ENCODE measurements around the gene NBPF11.
"Not testable (repeated sequence)": the region's sequence is repeated elsewhere in the genome, so short reads cannot be mapped to it uniquely, and the experiment has no call there.

Gene NBPF11, protein sequence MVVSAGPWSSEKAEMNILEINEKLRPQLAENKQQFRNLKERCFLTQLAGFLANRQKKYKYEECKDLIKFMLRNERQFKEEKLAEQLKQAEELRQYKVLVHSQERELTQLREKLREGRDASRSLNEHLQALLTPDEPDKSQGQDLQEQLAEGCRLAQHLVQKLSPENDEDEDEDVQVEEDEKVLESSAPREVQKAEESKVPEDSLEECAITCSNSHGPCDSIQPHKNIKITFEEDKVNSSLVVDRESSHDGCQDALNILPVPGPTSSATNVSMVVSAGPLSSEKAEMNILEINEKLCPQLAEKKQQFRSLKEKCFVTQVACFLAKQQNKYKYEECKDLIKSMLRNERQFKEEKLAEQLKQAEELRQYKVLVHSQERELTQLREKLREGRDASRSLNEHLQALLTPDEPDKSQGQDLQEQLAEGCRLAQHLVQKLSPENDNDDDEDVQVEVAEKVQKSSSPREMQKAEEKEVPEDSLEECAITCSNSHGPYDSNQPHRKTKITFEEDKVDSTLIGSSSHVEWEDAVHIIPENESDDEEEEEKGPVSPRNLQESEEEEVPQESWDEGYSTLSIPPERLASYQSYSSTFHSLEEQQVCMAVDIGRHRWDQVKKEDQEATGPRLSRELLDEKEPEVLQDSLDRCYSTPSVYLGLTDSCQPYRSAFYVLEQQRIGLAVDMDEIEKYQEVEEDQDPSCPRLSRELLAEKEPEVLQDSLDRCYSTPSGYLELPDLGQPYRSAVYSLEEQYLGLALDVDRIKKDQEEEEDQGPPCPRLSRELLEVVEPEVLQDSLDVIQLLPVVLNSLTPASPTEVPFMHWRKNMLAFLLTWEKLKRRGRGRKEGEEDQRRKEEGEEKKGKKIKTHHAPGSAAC
- 20.3 to 26.7 reads per million in 2 donors for total RNA-seq

DNA sequence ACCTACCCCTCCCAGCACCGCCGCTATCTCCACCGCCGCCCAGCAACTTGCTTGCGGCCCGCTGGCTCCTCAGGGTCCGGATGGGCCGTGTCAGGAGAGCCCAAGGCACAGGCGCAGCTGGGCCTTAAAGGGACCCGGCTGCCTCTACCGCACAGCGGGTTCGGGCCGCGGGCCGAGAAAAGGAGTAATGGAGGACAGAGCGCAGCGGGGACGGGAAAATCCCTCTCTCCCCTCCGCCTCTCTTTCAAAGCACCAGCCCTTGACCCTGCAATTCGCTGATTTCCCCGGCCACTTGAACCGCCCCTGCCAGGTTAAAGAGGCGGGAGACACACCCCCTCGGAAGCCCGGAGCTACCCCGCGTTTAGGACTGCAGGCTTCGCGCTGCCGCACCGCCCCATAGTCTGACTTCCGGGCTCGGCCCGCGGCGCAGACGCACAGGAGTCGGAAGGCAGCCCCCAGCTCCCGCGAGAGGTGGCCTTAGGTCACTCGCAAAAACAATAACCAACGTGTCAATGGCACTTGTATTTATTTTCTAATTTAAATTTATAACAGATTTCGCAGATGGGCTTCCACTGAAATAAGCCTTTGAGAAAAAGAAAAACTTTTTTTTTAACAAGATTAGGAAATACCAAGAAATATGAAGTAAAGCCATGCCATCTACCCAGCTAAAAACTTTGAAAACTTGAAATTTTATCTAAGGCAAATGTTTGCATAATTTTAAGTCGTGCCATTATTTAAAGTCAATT, at the start of gene NBPF11:
Gene NBPF11, minus strand, starts transcription at position 371 of the 746 bp plus-strand sequence. CDS start 25,278 bp downstream, outside the sequence.
- DNase-seq, result peak; percentile 51 to 88 (median 72)

DNA sequence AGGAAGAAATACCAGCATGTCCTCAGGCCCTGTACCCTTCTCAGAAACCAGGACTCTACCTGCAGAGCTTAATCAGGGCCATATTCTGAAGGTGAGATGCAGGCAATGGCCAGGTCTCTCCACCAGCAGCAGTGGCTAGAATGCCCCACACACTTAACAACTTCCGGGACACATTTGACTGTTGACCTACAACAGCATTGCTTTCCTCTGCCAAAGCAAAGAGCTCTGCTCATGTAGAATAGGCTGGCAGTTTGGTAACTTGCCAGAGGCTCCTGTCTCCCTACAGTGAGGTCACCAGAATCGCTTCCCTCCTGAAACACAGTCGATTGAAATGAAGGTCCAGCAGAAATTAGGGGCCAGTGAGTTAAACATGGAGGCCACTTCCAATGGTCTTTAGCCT, 45.3 kb upstream of the NBPF11 start:
- not testable (repeated sequence) for DNase-seq

DNA sequence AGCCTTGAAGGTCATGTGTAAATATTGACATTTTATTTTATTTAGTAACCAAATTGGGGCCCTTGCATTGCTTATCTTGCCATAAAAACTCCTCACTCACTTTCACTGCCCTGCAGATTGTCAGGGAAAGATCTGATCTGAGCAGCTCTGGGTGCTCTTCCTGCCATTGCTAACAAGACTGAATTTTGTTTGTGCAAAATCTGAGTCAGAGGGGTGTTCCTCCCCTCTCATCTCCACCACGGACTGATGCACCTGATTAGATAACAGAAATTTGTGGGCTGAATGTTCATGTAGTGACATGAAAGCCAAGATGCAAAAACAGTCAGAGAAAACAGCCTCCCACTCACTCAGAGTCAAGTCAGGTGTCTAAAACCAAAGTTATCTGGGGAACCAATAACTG, 44.9 kb upstream of the NBPF11 start:
- not testable (repeated sequence) for DNase-seq

DNA sequence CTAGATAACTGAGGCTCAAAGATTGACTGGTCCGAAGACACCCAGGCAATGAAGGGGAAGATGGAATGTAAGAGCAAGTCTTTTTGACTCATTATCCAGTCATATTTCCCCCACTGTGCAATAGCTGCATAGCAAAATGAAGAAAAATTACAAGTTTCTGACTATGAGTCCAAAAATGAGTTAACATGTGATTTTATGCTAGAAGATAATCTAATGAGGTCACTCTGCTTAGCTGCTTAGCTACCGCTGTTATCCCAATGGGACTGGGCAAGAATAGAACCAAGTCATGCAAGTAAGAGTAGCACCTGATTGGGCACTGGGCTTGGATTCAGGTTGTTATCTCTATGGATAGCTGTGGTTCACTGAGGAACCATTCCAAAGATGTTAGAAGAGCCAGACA, 43.0 kb upstream of the NBPF11 start:
- not testable (repeated sequence) for DNase-seq

DNA sequence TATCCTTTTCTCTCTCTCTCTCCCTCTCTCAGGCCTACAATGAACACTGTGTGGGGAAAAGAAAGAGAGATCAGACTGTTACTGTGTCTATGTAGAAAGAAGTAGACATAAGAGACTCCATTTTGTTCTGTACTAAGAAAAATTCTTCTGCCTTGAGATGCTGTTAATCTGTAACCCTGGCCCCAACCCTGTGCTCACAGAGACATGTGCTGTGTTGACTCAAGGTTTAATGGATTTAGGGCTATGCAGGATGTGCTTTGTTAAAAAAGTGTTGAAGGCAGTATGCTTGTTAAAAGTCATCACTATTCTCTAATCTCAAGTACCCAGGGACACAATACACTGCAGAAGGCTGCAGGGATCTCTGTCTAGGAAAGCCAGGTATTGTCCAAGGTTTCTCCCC, 36.7 kb upstream of the NBPF11 start:
- DNase-seq, result not testable (repeated sequence)

DNA sequence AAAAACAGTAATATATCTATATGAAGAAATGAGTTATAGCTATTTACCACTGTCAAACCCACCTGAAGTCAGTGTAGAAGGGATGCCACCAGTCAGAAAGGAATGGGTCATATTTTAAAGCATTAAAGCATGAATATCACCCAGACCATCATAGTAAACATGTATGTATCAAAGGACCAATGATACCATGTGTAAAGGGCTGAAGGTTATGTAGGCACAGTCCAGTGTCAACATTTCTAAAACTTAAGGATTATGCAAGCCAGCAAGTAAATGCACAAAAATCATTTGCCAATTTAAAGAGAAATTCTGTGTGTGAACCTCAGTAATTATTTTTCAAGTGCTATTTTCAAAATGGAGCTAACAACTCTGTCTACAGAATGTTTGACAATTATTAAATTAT, 26.6 kb upstream of the NBPF11 start:
- DNase-seq, result not testable (repeated sequence)

DNA sequence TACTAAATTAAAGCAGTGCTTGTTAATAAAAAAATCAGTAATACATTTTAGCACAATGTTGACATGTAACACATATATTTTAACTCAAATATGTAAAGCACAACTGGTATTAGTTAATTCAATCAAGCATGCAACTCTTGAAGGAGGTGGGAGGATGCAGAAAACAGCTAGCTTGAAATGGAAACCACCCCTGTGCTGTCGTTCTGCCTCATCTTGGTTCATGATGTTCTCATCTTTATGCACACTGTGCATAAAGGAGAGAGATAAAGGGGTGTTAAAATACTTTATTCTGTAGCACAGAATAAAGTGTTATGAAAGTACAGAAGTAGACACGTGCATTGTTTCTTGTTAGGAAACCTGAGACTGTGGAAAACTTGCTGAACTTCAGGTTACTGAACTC, 23.3 kb upstream of the NBPF11 start:
- not testable (repeated sequence) for DNase-seq

DNA sequence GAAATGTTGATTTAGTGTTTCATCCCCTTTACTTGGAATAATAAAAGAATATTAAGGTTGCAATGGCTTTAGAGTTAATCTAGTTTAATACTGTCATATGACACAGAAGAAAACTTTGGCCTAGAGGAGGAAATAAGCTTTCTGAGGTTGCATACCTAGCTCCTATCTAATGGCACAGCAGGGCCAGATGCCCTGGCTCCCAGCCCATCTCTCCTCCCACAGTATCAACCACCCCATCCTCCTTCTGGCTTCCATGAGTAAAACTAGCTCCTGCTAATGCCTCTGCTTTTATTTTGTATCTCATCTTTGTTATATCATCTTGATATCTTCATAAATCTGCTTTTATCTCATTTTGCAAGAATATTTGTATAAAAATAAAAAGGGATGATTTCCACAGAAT, 19.9 kb upstream of the NBPF11 start:
- DNase-seq, result not testable (repeated sequence)

DNA sequence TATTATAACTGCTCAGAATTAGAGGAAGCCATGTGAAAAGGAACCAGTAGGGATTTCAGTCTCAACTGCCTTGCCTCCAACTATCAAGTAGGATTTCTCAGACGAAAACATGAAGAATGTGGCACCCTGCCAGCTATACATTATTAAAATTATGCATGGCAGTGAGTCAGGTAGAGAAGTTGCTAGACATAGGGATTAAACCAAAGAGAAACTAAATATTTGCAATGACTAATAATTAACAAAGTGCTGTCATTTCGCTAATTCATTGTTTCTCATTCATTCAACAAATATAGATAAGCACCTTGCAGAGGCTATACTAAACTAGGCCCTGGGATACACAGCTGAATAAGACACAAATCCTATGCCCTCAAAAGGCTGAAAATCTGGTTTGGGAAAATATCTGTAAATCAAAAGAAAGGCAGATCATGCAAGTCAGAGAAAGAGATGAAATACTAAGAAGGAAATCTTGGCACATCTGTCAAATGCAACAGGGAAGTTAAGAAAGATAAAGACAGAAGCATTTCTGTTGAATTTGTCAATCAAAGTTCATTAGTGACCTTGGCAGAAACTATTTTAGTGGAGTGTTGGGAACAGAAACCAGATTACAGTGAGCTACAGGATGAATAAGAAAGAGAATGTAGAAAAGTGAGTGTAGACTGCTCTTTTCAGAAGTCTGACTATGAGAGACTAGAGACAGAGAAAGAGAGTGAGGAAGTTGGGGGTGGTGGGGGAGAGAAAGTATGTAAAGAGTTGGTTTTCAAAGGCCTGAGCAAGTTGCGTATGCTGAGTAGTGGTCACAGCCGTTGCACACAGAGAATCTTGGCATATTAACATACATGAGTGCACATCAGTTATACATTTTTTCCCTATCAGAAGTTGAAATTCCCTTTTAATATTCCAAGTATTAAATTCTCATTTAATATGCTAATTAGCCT, 14.7 kb upstream of the NBPF11 start:
- DNase-seq, result no peak

DNA sequence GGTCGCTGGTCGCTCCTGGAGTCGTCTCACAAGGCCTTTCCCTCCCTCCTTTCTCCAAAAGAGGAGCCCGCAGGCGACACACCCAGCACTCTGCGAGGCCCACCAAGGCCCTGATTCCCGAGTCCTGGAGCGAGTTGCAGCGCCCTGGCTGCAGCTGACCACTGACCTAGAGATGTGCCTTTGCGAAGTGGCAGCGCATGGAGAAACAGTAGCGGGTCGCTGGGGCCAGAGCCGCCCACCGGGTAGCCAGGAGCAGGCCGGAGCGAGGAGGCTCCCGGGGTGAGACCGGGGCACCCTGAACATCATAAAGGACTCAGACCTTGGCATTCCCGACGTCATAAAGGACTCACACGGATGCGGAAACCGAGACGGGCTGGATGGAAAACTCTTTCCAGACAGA, 10.3 kb upstream of the NBPF11 start:
- no peak for DNase-seq

DNA sequence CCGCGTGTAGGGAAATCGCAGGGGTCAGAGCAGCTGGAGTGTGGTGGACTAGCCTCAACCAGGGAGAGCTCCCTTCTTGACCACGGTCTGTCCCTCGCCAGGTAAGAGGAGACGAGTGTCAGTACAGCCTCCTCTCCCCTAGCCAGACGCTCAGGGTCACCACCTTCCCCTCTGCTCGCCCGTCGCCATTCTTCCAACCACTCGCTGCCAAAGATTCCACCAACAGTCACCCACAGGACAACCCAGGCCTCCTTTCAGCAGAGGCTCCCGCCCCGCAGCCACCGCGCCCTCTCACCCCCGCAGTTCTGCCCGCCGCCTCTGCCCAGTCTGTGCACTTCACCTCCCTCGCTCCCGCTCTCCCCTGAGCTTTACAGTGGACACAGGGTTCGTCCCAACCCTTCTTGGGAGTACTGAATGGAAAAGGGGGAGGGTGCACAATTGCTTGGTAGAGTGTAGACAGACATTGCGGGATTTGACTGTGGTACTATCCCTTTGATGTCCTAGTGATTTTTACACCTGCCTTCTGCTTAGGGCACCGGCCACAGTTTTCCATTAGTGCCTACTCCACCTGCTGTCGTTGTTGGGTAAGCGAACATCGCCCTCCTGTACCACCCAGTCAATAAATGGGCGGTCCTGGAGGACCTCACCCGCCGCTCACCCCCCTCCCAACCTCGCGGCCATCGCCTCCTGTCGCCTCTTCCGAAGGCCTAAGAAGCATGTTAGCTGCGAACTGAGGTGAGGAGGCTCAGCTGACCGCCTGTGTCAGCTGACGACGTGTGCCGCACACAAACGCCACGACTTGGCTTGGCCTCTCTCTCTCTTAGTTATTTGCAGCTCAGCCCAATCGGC, 9.2 kb upstream of the NBPF11 start:
- no peak for DNase-seq

DNA sequence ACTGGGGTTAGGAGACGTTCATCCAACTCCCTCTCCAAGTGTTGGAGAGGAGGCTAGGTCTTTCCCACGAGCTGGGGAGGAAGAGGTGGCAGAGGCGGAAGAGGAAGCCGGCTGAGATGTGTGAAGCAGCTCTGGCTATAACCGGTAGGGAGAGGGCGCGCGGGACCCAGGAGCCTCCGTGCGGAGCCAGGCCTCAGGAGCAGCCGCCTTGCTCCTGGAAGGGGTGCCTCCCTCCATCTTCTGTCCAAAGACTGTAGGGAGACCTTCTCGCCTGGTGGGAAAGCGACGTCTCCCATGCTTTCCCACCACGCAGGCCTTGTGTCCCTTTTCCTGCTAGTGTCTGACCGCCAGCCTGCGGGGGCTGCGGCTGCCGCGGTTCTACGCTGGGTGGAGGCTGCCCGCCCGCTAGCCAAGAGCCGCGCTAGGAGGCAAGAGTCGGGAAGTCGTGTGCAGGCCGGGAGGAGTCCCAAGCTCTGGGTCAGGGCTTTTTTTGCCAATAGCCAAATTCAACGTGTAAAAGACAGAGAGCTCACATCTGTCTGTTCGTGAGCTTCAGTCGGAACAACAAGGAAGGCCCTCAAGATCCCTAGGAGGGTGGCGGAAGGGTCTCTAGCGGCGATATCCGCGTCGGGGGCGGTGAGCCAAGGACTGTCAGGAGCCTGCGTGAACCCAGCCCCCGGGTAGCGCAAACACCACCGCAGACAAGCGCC, 8.4 kb upstream of the NBPF11 start:
- no peak for DNase-seq

DNA sequence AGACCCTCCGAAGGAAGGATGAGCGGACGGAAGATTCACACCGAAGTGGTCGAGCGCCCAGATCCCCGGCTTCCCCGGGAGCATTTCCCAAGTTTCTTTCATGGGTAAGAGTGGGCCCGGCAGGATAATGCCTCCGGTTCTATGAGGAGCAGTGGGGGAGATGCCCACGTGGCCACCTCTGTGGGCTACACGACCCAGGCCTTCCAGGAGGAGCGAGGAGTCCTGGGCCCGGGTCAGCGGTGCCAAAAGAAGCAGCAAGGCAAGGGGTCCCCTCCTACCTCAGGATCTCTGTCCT, 7.9 kb upstream of the NBPF11 start:
- no peak for DNase-seq

DNA sequence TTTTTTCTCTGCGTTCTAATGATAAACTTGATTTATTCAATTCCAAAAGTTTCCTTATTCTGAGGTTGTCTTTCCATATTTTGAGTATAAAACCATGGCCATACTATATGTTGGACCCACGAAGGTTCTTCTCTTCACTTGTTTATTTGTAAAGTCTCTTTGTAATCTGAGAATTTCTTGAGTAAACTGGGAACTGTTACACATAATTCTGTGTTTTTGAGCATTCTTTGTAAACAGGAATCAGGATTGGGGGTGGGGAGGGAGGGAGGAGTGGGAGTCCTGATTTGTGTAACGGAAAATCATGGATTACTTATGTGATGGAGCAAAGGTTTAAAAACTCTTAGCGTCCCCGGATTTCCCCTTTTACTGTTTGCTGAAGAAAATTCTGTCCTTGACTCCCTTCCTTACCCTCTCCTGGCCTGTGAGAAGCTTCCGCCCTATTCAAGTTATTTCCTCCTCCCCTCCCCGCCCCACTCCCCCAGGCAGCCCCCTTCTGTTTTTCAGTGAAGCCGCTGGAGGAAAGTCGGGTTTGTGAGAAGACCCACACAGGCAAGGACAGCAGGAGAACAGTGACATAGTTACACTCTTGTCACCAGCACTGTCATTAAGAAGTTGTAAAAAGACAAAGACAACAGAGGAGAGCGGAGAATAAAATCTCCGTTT, 6.4 kb upstream of the NBPF11 start:
- DNase-seq, result no peak

DNA sequence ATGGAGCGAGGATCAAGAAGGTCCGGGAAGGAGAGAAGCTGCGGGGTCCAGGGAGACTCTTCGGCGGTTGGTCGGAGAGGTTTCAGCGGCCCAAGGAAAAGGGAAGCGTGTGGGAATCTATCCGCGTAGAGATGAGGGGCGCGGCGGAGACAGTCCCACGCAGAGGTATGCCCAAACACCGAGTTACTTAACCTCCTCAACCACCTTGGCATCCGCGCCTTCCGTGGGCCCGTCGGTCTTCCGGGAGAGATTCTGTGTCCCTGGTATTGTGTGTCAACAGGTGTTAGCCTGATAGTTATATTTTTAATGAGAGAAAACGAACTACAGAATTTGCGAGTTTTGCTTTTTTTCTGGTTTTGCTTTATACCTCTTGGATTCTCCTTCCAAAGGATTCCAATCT, 5.7 kb upstream of the NBPF11 start:
- DNase-seq, result not testable (repeated sequence)

DNA sequence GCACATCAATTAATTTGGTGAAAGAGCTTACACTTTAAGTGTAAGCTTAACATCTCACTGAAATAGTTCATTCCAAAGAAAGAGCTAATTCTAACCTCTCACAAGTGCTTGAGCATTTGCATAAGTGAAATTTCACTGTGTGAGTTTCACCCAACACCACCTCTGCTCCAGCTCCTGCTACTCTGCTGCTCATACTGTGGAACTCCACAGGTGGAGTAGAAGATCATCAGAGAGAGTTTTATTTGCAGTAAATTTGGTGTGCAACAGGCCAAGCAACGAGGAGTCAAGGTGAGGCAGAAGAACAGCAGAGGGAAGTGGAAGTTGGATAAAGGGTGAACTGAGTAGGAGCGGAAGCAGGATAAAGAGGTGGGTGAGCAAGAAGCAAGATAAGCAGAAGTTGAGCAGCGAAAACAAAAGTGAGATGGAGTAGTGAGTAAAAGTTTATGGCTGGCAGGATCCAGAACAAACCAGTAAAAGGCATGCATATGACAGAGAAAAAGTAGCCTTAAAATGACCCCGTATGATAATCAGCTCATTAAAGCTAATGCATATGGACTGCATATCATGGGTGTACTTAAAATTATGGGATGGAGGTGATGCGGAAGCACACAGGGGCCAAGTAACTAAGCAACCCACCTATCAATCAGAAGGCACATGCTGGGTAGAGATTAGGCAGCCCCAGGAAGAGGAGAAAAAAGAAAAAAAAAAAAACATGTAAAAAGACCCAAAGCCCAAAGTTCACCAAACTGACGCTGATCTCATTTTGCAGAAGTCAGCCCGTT, 3.6 kb upstream of the NBPF11 start:
- DNase-seq, result not testable (repeated sequence)

DNA sequence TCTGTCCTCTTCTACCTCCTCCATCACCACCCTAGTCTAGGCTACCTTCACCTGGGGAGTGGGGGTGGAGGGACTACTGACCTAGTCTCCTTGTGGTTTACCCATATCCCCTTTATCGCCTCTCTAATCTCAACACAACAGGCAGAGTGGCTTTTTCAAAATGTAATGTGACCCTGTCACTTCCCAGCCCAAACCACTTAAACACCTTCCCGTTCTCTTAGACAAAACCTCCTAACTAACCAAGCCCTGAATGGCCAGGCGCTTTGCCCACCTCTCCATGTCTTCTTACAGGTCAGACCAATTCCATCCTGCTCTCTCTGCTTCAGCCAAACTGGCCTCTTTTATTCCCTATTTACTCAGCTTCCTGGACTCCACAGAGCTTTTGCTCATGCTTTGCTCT, 714 bp upstream of the NBPF11 start:
- peak in 1 of 5 experiments; percentile 22 for DNase-seq

DNA sequence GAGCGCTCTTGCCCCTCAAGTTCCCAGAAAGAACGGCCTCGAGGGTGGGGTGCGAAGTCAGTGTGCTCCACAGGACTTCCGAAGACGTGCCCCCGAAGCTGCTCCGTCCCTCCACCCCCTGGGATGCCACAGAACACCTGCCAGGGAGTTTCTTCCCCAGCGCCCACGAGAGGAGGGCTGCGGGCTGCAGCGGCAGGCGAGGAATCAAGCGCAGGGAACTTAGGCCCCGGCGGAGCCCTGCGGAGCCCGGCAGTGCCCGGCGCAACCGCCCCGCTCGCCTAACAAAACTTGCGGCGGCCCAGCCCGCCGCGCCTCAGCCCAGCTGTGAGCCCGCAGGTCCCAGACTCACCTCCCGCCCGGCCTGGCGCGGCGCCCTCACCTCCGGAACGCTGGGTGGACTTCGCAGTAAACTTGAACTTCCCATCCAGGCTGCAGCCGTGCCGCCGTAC, 686 bp downstream of the NBPF11 start:
- DNase-seq, result peak in 2 of 5 experiments; percentile 6 to 22

DNA sequence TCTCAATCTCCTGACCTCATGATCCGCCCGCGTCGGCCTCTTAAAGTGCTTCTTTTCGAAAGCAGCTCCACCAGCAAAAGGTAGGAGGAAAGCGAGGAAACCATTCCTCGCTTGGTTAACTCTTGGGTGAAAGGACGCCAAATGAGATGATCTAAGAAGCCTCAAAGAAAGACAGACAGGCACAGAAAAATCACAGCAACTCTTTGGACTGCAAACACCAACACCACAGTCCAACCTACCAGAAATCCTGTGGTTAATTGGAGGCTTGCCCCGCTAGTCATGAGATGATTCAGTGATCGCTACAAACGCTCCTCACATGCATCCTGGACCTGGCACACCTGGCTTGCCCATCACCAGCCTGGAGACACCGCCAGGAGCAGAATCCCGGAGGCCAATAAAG, 1.1 kb downstream of the NBPF11 start:
- DNase-seq, result not testable (repeated sequence)
